Spleen (tissue), 11 donors: ENCODE measurements around the gene SREK1IP1. TPM values are rescaled to one million over a fixed set of nuclear protein-coding genes. Genes with fewer than 3 reads are reported as not detected.

Experiments
- DNase-seq: peaks from one replicate; pipeline ENCODE4 v3.0.0-alpha.2; 2020
- H3K27ac ChIP-seq, 8 donors: fragments of 200-600 bp; sonication (generic) in 7 of 8; 1 replicate in 4 of 8; 2 replicates in 4 of 8; pipeline versions ENCODE4 v1.5.0 to v1.8.0; 2016 to 2021; ENCODE audit warnings: inconsistent platforms in 4 of 8, mild to moderate bottlenecking in 4 of 8, moderate library complexity in 1 of 8
- H3K27me3 ChIP-seq, 7 donors: fragments of 200-600 bp; sonication (generic) in 6 of 7; replicated peaks in 1 of 7; 1 replicate in 4 of 7; 2 replicates in 3 of 7; pipeline versions ENCODE4 v1.5.0 to v1.8.0; 2016 to 2021; ENCODE audit warnings: inconsistent platforms in 3 of 7, mild to moderate bottlenecking in 1 of 7
- H3K36me3 ChIP-seq, 6 donors: fragments of 200-600 bp; sonication (generic) in 5 of 6; 1 replicate in 4 of 6; 2 replicates in 2 of 6; pipeline versions ENCODE4 v1.5.0 to v1.8.0; 2016 to 2021; ENCODE audit warnings: inconsistent platforms in 2 of 6
- H3K4me1 ChIP-seq, 6 donors: fragments of 200-600 bp; sonication (generic) in 5 of 6; 1 replicate in 3 of 6; 2 replicates in 3 of 6; pipeline versions ENCODE4 v1.5.0 to v1.8.0; 2016 to 2021; ENCODE audit warnings: inconsistent platforms in 3 of 6
- H3K4me3 ChIP-seq, 8 donors: fragments of 200-600 bp; sonication (generic) in 7 of 8; 1 replicate in 4 of 8; 2 replicates in 4 of 8; pipeline versions ENCODE4 v1.5.0 to v1.8.0; 2016 to 2021; ENCODE audit warnings: inconsistent platforms in 4 of 8, mild to moderate bottlenecking in 4 of 8, moderate library complexity in 2 of 8
- H3K9me3 ChIP-seq, 8 donors: fragments of 200-600 bp; sonication (generic) in 7 of 8; 1 replicate in 4 of 8; 2 replicates in 4 of 8; pipeline versions ENCODE4 v1.5.0 to v1.8.0; 2016 to 2021; ENCODE audit warnings: inconsistent platforms in 4 of 8
- POLR2A ChIP-seq, 3 donors: fragments of 450-650 bp; IDR thresholded peaks; one replicate each; pipeline ENCODE4 v1.5.1; 2017; ENCODE audit warnings: antibody characterized with exemption in 3 of 3, mild to moderate bottlenecking in 1 of 3
- POLR2AphosphoS5 ChIP-seq, 3 donors: sonication (generic); formaldehyde crosslinking; IDR thresholded peaks; one replicate each; pipeline ENCODE4 v1.5.1; 2017; ENCODE audit warnings: antibody characterized with exemption in 3 of 3
- WGBS, 5 donors: extraction: QIAGEN DNeasy Blood & Tissue Kit in 3 of 5; methylation state at CpG; one replicate each; pipeline versions ENCODE4 v1.1.5 to v1.1.7; 2013 to 2018; 5-methylcytosine and 5-hydroxymethylcytosine counted together
- intact Hi-C: fragments of 100-400 bp; cut with DNase I; formaldehyde crosslinking; loops from one replicate; pipeline ENCODE4 v1.15.0; 2023; ENCODE audit warnings: low total_unique reads
- polyA plus RNA-seq, 3 donors: library from polyadenylated mRNA; stranded (reverse); fragments of 200-250 nt; gene quantifications; one replicate each; pipeline ENCODE4 v1.2.1, GENCODE V29; 2013
- total RNA-seq, 7 donors: library from RNA; depleted of rRNA in 3 of 7; stranded (reverse); fragments of >200 nt in 3 of 7; fragmentation: NEBNext Ultra II Directional in 4 of 7; extraction: Animal tissue kit (Norgen Biotek cat#: 25700) in 4 of 7; gene quantifications; one replicate each; pipeline versions ENCODE4 v1.1.0 to v1.2.1, GENCODE V29; 2016 to 2021
- TF ChIP-seq, protein P1 (sequence below), 11 experiments: fragments of 200-600 bp in 7 of 11; fragments of 450-650 bp in 4 of 11; sonication (generic) in 4 of 11; IDR thresholded peaks in 8 of 11; conservative IDR thresholded peaks in 3 of 11; 1 replicate in 7 of 11; 2 replicates in 4 of 11; pipeline versions ENCODE4 v1.4.0 to v1.8.0; 2016 to 2021; ENCODE audit warnings: antibody characterized with exemption in 11 of 11, inconsistent platforms in 4 of 11, mild to moderate bottlenecking in 1 of 11
- donor health status: healthy with polysubstance abuse.
- donor health status: DM: no; HTN: no; CAD: no; lungs with moderate emphysema.
- donor health status: DM: no; HTN: no; CAD: no.
- donor health status: Bipolar disorder and iron deficiency.
- donor health status: healthy.
- donor health status: DM: no; HTN: no; CAD: no.
- donor health status: DM: yes; HTN: yes; CAD: no.

Gene SREK1IP1
- total and polyA plus RNA-seq, 10 donors = 10.5 to 27.3 (median 16.5) TPM

DNA sequence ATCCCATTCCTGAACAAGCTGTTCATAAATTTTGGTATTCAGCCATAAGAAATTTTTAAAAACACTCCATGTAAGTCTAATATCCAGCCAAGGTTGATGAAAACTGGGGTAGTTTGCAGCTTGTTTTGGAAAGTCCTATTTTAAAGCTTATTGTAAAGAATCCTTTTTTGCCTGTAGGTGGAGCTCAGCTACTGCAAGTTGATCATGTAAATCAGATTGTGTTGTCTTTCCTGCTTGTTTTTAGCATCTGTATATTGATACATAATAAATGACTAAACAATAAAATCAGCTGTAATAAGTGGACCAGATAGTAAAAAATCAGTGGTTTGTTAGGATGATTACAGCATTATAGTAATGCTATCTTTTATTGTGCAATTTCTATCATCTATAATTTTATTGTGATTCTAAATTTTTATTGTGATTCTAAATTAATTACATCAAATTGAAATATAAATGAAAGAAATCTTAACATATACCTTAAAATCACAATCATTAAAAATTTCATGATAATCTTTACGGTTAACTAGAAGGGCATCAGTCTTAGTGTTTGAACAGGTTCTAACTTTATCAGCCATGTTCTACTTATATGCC is 42.7 kb upstream of the SREK1IP1 start:
- 83 to 95% (median 92%) methylated on average over 1 of the region's 1 CpG for WGBS, 5 donors
- no peak for DNase-seq
- TF ChIP-seq POLR2AphosphoS5 (IDR thresholded peaks at IDR 0.05) (no peak), POLR2A (IDR thresholded peaks at IDR 0.05) (no peak)
- TF ChIP-seq, protein P1, sequence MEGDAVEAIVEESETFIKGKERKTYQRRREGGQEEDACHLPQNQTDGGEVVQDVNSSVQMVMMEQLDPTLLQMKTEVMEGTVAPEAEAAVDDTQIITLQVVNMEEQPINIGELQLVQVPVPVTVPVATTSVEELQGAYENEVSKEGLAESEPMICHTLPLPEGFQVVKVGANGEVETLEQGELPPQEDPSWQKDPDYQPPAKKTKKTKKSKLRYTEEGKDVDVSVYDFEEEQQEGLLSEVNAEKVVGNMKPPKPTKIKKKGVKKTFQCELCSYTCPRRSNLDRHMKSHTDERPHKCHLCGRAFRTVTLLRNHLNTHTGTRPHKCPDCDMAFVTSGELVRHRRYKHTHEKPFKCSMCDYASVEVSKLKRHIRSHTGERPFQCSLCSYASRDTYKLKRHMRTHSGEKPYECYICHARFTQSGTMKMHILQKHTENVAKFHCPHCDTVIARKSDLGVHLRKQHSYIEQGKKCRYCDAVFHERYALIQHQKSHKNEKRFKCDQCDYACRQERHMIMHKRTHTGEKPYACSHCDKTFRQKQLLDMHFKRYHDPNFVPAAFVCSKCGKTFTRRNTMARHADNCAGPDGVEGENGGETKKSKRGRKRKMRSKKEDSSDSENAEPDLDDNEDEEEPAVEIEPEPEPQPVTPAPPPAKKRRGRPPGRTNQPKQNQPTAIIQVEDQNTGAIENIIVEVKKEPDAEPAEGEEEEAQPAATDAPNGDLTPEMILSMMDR (IDR thresholded peaks at IDR 0.05 in 8 of 11, conservative IDR thresholded peaks at IDR 0.05 in 3 of 11) = peak; percentile 21 to 69 (median 56)
- Histone ChIP-seq H3K27ac (no peak overlapping the region), H3K36me3 (peaks cover 0 to 54% (median 12%) of the 10 kb centered on the region in 6 donors), H3K4me1 (peaks cover 0 to 4% (median 0%) of the 10 kb centered on the region in 6 donors), H3K4me3 (no peak overlapping the region), H3K27me3 (no peaks in the 10 kb centered on the region), H3K9me3 (no peaks in the 10 kb centered on the region)
- intact Hi-C loops = loop anchor here (5.0 kb wide), 1 partner anchor 671 kb away; the partner anchor contains the start of gene ADAMTS6

DNA sequence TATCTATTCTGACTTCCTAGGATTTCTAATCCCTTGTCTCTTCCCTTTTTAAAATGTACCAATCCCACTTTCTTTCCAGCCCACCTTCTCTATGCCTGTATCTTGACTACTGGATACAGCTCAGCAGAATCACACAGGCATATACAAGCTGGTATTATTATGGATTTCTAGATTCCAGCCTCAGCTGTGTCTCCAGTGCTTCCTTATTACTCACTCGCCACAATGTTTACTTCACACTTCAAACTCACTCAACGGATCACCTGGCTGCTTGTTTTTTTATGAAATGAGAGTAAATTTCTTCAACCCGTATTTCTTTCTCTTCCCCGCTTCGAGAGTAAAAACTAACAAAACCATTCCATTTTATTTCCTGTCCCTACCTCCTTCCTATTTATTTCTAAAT is 39.0 kb upstream of the SREK1IP1 start:
- H3K4me3 ChIP-seq = no peak overlapping the region
- H3K36me3 ChIP-seq = peaks cover 0 to 76% (median 22%) of the 10 kb centered on the region in 6 donors
- WGBS, 5 donors = 89 to 96% (median 94%) methylated on average over 5 of the region's 5 CpGs
- H3K27ac ChIP-seq = no peak overlapping the region
- TF ChIP-seq POLR2A (IDR thresholded peaks at IDR 0.05) (no peak), POLR2AphosphoS5 (IDR thresholded peaks at IDR 0.05) (no peak)
- TF ChIP-seq, protein P1 (IDR thresholded peaks at IDR 0.05 in 8 of 11, conservative IDR thresholded peaks at IDR 0.05 in 3 of 11) = no peak
- no peaks in the 10 kb centered on the region for H3K9me3 ChIP-seq
- intact Hi-C loops = no loop called here
- no peaks in the 10 kb centered on the region for H3K4me1 ChIP-seq
- no peak for DNase-seq
- no peaks in the 10 kb centered on the region for H3K27me3 ChIP-seq

DNA sequence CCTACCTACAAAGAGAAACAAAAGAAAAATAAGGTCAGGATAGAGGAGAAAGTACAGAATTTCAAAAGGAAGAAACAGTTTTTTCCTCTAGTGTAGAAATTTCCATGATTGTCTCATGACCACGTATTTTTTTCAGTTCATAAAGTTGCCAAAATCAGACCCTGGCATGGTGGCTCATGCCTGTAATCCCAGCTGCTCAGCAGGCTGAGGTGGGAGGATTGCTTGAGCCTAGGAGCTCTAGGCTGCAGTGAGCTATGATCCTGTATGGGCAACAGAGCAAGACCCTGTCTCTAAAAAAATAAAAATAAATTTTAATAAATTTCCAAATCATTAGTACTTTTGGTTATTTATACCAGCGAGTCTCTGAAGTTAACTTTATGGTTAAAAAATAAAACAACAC is 38.0 kb upstream of the SREK1IP1 start:
- WGBS, 5 donors = 88 to 96% (median 93%) methylated on average over 2 of the region's 2 CpGs
- no peak for DNase-seq
- Histone ChIP-seq H3K27me3 (no peaks in the 10 kb centered on the region), H3K9me3 (no peaks in the 10 kb centered on the region), H3K4me1 (no peaks in the 10 kb centered on the region), H3K27ac (no peak overlapping the region), H3K4me3 (no peak overlapping the region), H3K36me3 (peaks cover 0 to 86% (median 22%) of the 10 kb centered on the region in 6 donors)
- TF ChIP-seq POLR2AphosphoS5 (IDR thresholded peaks at IDR 0.05) (no peak), POLR2A (IDR thresholded peaks at IDR 0.05) (no peak)
- TF ChIP-seq, protein P1 (IDR thresholded peaks at IDR 0.05 in 8 of 11, conservative IDR thresholded peaks at IDR 0.05 in 3 of 11) = no peak
- intact Hi-C loops = no loop called here

DNA sequence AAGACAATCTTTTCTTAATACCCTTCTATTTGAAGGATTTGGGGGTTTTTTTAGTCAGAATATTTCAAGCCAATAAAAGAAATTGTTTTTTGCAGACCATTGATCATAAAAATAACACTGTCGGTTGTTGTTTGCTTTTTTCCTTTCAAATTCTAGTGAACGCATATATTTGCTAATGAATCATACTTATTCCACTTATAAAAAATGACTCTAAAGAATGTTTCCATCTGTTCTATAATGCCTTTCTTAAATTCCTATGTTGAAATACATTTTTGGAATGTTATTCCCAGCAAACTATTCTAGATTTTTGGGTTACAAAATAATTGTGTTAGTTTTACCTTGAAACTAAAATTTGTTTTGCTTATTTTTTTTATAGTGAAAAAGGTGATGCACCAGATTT is 32.4 kb upstream of the SREK1IP1 start:
- Histone ChIP-seq H3K27ac (no peak overlapping the region), H3K4me3 (no peak overlapping the region), H3K4me1 (no peaks in the 10 kb centered on the region), H3K9me3 (no peaks in the 10 kb centered on the region), H3K27me3 (no peaks in the 10 kb centered on the region), H3K36me3 (peaks cover 0 to 73% (median 21%) of the 10 kb centered on the region in 6 donors)
- DNase-seq = no peak
- WGBS, 5 donors = 91 to 97% (median 96%) methylated on average over 2 of the region's 2 CpGs
- intact Hi-C loops = no loop called here
- TF ChIP-seq POLR2A (IDR thresholded peaks at IDR 0.05) (no peak), POLR2AphosphoS5 (IDR thresholded peaks at IDR 0.05) (no peak)
